Stimulated activated memory B cell treated with anti-CD40 and anti-IgM and Interleukin-4, amounts not matched to agents 10 μg/mL and 1 μg/mL and 100 μg/mL, for 72 hours (primary cell): ENCODE results near the gene FAM163A.

Source experiments
- ATAC-seq: fragments of 150-1000 bp; cut with Tn5 transposase; 2 replicates; pipeline ENCODE4 v1.10.0; 2021
- H3K27ac Mint-ChIP-seq: one replicate; pipeline ENCODE4 v1.8.0; 2022; ENCODE audit warnings: mild to moderate bottlenecking, mixed read lengths
- H3K27me3 Mint-ChIP-seq: one replicate; pipeline ENCODE4 v1.8.0; 2022; ENCODE audit warnings: mixed read lengths
- H3K36me3 Mint-ChIP-seq: one replicate; pipeline ENCODE4 v1.8.0; 2022; ENCODE audit warnings: mixed read lengths
- H3K4me1 Mint-ChIP-seq: one replicate; pipeline ENCODE4 v1.8.0; 2022; ENCODE audit warnings: mixed read lengths
- H3K4me3 Mint-ChIP-seq: one replicate; pipeline ENCODE4 v1.8.0; 2022; ENCODE audit warnings: mild to moderate bottlenecking, moderate library complexity, mixed read lengths
- H3K9me3 Mint-ChIP-seq: one replicate; pipeline ENCODE4 v1.8.0; 2022; ENCODE audit warnings: mixed read lengths

Gene FAM163A

DNA sequence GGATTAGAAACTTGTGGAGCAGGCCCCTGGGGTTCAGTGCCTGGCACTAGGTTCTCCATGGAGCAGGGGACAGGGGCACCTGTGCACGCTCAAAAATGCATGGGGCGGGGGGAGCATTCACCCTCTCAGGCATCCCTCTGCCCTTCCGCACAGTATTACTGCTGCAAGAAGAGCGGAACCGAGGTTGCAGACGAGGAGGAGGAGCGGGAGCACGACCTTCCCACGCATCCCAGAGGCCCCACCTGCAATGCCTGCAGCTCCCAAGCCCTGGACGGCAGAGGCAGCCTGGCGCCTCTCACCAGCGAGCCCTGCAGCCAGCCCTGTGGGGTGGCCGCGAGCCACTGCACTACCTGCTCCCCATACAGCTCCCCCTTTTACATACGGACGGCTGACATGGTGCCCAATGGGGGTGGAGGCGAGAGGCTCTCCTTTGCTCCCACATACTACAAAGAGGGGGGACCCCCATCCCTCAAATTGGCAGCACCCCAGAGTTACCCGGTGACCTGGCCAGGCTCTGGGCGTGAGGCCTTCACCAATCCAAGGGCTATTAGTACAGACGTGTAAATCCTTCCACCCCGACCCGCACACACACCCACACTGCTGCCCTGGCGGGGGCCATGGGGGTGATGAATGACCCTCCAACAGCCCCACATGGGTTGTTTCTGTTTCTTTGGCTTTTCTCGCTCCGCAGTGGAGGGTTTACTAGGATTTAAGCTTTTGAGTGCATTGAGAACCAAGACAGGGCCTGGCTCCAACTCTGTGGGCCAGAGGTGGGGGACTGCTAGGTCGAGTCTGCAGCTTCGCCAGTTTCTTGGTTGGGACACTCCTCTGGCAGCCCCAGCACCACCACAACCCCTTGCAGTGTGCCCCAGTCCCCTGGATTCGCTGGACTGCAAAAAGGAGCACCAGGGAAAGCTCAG lies 70.8 kb downstream of the FAM163A start:
- Mint-ChIP-seq H3K9me3 (no peaks in the 10 kb centered on the region), H3K4me3 (peak overlapping the region; percentile 90), H3K36me3 (no peaks in the 10 kb centered on the region), H3K27me3 (peaks cover 43% of the 10 kb centered on the region), H3K27ac (peak overlapping the region; percentile 82), H3K4me1 (peaks cover 18% of the 10 kb centered on the region)
- ATAC-seq, result no peak

- Mint-ChIP-seq H3K36me3 (no peaks in the 10 kb centered on the region), H3K9me3 (no peaks in the 10 kb centered on the region), H3K4me1 (peaks cover 18% of the 10 kb centered on the region), H3K27ac (peak overlapping the region; percentile 82), H3K4me3 (peak overlapping the region; percentile 90), H3K27me3 (peaks cover 42% of the 10 kb centered on the region)
- ATAC-seq, result peak; percentile 39
Observed at GRCh38 chr1:179814546-179814838, 71.4 kb downstream of the FAM163A start.

DNA sequence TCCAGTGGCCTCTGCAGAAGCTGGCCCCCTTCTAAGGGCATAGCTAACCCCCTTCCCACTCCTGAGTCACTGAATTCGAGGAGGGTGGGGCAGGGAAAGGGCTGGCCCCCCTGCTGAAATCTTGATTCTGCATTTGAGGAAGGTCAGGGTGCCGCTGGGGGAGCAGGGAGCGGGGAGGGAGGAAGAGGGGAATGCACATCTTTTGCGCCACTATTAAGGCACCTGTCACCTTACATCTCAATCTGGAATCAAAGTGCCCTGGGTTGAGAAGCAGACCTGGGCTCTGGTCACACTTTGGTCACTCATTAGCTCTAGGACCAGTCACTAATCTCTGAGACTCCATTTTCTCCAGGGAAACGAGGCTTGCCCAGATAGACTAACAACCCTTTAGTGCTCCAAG lies 72.5 kb downstream of the FAM163A start:
- no peak for ATAC-seq
- no peaks in the 10 kb centered on the region for H3K36me3 Mint-ChIP-seq
- H3K9me3 Mint-ChIP-seq, result no peaks in the 10 kb centered on the region
- H3K4me1 Mint-ChIP-seq, result peaks cover 18% of the 10 kb centered on the region
- peak overlapping the region; percentile 82 for H3K27ac Mint-ChIP-seq
- H3K4me3 Mint-ChIP-seq, result peak overlapping the region; percentile 90
- peaks cover 30% of the 10 kb centered on the region for H3K27me3 Mint-ChIP-seq

GRCh38 chr1:179816196-179816960 lies 73.3 kb downstream of the FAM163A start:
- Mint-ChIP-seq H3K9me3 (no peaks in the 10 kb centered on the region), H3K27ac (no peak overlapping the region), H3K27me3 (peaks cover 27% of the 10 kb centered on the region), H3K36me3 (no peaks in the 10 kb centered on the region), H3K4me1 (peaks cover 18% of the 10 kb centered on the region), H3K4me3 (peak overlapping the region; percentile 28)
- no peak for ATAC-seq

DNA sequence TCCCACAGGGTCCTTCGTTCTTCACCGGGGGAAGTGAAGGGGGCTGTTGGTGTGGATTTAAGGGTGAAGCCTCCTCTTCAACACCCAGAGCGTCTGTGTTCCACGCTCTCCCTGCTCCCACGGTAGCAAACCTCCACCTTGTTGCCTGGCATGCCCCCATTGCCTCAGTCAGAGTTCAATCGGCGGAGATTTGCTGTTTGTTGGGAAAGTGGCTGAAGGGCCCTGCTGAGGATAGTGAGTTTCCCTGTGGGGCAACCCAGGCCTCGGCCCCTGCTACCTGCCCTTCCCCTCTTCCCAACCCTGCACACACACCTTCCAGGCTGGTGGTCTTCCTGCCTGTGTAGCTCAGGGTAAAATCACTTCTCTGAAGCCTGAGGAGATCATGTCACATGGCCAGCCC lies 74.0 kb downstream of the FAM163A start:
- Mint-ChIP-seq H3K9me3 (no peaks in the 10 kb centered on the region), H3K27me3 (peaks cover 21% of the 10 kb centered on the region), H3K4me3 (no peak overlapping the region), H3K36me3 (no peaks in the 10 kb centered on the region), H3K4me1 (peaks cover 18% of the 10 kb centered on the region), H3K27ac (no peak overlapping the region)
- no peak for ATAC-seq

DNA sequence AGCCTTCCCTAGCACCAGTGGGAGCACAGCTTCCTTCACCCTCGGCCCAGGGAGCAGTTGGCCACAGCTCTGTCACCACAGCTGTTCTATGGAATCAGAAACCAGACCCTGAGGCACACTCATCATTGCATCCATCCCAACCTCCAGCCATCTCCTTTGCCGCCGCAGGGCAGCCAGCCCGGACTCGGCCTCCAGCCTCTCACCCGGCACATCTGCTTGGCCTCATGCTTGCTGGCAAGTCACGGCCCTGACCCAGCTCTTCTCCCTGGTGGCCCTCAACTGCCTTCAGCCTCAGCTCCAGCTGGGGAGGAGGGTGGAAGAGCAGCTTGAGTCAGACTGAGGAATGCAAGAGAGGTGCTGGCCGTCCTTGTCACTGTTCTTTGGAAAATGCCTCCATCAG lies 74.7 kb downstream of the FAM163A start:
- no peak for ATAC-seq
- peaks cover 18% of the 10 kb centered on the region for H3K4me1 Mint-ChIP-seq
- no peak overlapping the region for H3K4me3 Mint-ChIP-seq
- H3K27me3 Mint-ChIP-seq, result peaks cover 13% of the 10 kb centered on the region
- no peaks in the 10 kb centered on the region for H3K9me3 Mint-ChIP-seq
- H3K36me3 Mint-ChIP-seq, result no peaks in the 10 kb centered on the region
- H3K27ac Mint-ChIP-seq, result no peak overlapping the region

DNA sequence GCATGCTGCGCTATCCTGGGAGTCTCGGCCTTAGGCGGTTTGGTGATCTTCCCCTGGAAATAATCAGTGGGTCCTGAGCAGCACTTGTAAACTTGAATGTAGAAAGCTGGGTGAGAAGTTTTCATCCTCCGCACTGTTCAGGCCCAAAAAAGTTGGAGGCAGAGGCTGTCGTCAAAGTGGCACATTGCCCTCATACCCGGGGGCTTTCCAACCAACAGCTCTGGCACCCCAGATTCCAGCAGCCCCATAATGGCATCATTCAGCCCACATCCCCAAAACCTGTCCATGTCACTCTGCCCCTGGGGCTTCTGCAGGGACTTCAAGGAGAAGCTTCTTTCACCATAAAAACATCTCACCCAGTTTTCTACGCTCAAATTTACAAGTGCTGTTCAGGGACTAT lies 75.2 kb downstream of the FAM163A start:
- H3K4me1 Mint-ChIP-seq, result peaks cover 18% of the 10 kb centered on the region
- peaks cover 9% of the 10 kb centered on the region for H3K27me3 Mint-ChIP-seq
- H3K27ac Mint-ChIP-seq, result no peak overlapping the region
- H3K4me3 Mint-ChIP-seq, result no peak overlapping the region
- H3K9me3 Mint-ChIP-seq, result no peaks in the 10 kb centered on the region
- no peak for ATAC-seq
- no peaks in the 10 kb centered on the region for H3K36me3 Mint-ChIP-seq

GRCh38 chr1:179818743-179819173 lies 75.7 kb downstream of the FAM163A start:
- H3K36me3 Mint-ChIP-seq, result no peaks in the 10 kb centered on the region
- no peak for ATAC-seq
- no peak overlapping the region for H3K27ac Mint-ChIP-seq
- H3K4me3 Mint-ChIP-seq, result no peak overlapping the region
- H3K27me3 Mint-ChIP-seq, result peaks cover 8% of the 10 kb centered on the region
- H3K4me1 Mint-ChIP-seq, result peaks cover 18% of the 10 kb centered on the region
- no peaks in the 10 kb centered on the region for H3K9me3 Mint-ChIP-seq

- Mint-ChIP-seq H3K27ac (no peak overlapping the region), H3K36me3 (no peaks in the 10 kb centered on the region), H3K4me3 (no peak overlapping the region), H3K4me1 (peaks cover 4% of the 10 kb centered on the region), H3K27me3 (peaks cover 22% of the 10 kb centered on the region), H3K9me3 (no peaks in the 10 kb centered on the region)
- no peak for ATAC-seq
Observed at GRCh38 chr1:179820226-179820970, 77.3 kb downstream of the FAM163A start.

DNA sequence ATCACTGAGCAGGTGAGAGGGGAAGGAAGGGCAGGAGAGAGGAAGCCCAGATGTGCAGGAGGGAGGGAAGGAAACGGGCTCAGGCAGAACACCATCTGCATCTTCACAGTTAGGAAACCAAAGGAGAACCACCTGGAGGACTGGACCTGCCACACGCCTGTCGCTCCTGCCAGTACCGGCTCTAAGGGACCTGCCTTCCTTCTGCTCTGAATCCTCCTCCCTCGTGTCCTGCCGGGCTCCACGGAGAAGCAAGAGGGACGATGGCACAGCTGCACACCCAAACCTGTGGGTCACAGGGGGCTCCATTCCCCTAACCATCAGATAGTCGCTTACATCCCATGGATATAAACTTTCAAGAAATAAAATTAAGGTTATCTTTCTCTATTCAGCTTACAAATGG lies 78.4 kb downstream of the FAM163A start:
- H3K27me3 Mint-ChIP-seq, result peaks cover 31% of the 10 kb centered on the region
- no peak overlapping the region for H3K27ac Mint-ChIP-seq
- no peak for ATAC-seq

GRCh38 chr1:179822065-179822464 lies 79.0 kb downstream of the FAM163A start:
- Mint-ChIP-seq H3K27me3 (peaks cover 33% of the 10 kb centered on the region), H3K36me3 (no peaks in the 10 kb centered on the region), H3K9me3 (no peaks in the 10 kb centered on the region), H3K4me3 (no peak overlapping the region), H3K4me1 (no peaks in the 10 kb centered on the region), H3K27ac (no peak overlapping the region)
- ATAC-seq, result no peak

More for the DNA sequence above, 78.4 kb downstream of the FAM163A start:
- Mint-ChIP-seq H3K4me1 (no peaks in the 10 kb centered on the region), H3K36me3 (no peaks in the 10 kb centered on the region), H3K4me3 (no peak overlapping the region), H3K9me3 (no peaks in the 10 kb centered on the region)

- Mint-ChIP-seq H3K9me3 (no peaks in the 10 kb centered on the region), H3K27ac (no peak overlapping the region), H3K36me3 (no peaks in the 10 kb centered on the region), H3K27me3 (peaks cover 41% of the 10 kb centered on the region), H3K4me3 (no peak overlapping the region), H3K4me1 (no peaks in the 10 kb centered on the region)
- no peak for ATAC-seq
Observed at GRCh38 chr1:179823693-179824092, 80.6 kb downstream of the FAM163A start.

DNA sequence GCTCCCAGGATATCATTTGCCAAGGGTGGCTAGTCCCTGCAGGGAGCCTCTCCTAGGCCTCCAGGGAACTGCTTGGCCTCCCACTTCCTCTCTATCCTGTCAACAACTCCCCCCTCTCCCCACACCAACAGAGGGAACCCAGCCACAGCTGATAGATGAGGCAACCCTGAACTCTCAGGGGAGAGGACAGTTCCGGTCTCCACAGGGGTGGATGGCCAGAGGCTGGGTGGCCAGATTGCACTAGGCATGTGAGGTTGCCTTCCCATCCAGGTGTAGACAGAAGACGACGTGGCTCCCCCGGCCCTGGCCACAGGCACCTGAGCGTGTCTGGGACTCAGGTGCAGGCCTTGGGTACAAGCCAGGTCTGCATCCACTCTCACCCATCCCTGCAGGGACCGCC lies 81.2 kb downstream of the FAM163A start:
- H3K27me3 Mint-ChIP-seq, result peaks cover 47% of the 10 kb centered on the region
- no peaks in the 10 kb centered on the region for H3K9me3 Mint-ChIP-seq
- no peak overlapping the region for H3K27ac Mint-ChIP-seq
- no peak overlapping the region for H3K4me3 Mint-ChIP-seq
- H3K4me1 Mint-ChIP-seq, result no peaks in the 10 kb centered on the region
- no peak for ATAC-seq
- no peaks in the 10 kb centered on the region for H3K36me3 Mint-ChIP-seq

DNA sequence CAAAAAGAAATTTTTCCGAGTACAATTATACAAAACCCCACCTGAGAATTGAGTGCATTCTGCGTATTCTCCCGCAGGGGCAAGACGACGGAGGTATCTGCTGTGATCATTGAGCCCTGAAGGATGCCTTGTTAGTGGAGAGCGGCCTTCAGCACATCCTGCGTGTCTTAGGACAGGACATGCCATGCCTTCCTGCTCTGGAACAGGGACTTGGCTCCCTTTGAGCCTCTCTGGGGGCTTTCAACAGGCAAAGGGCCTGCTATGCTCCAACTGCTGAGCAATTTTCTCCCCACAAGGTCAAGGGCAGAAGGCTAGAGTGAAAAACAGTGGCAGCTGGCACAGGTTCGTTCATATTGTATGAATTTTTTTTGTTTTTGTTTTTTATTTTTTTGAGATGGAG lies 82.1 kb downstream of the FAM163A start:
- Mint-ChIP-seq H3K27ac (no peak overlapping the region), H3K4me1 (no peaks in the 10 kb centered on the region), H3K9me3 (no peaks in the 10 kb centered on the region), H3K36me3 (no peaks in the 10 kb centered on the region), H3K4me3 (no peak overlapping the region), H3K27me3 (peaks cover 48% of the 10 kb centered on the region)
- no peak for ATAC-seq

- ATAC-seq, result no peak
- no peaks in the 10 kb centered on the region for H3K9me3 Mint-ChIP-seq
- H3K27me3 Mint-ChIP-seq, result peaks cover 48% of the 10 kb centered on the region
- no peak overlapping the region for H3K27ac Mint-ChIP-seq
- peaks cover 3% of the 10 kb centered on the region for H3K4me1 Mint-ChIP-seq
- H3K4me3 Mint-ChIP-seq, result no peak overlapping the region
- H3K36me3 Mint-ChIP-seq, result no peaks in the 10 kb centered on the region
Observed at GRCh38 chr1:179825798-179826460, 82.8 kb downstream of the FAM163A start.
